Measurements from ENCODE around the gene OAT. TPM values are rescaled to one million over a fixed set of nuclear protein-coding genes. Genes with fewer than 3 reads are reported as not detected.

Gene OAT
- total and polyA plus RNA-seq, 8 donors, result 26.1 to 243 (median 69.4) TPM

- TF ChIP-seq POLR2A (IDR thresholded peaks at IDR 0.05), result no peak
- no peak for TF ChIP-seq CTCF (IDR thresholded peaks at IDR 0.05)
- no peak for DNase-seq
- Histone ChIP-seq H3K27ac (no peak overlapping the region), H3K4me3 (no peak overlapping the region), H3K36me3 (no peaks in the 10 kb centered on the region), H3K4me1 (peaks cover 6 to 15% (median 12%) of the 10 kb centered on the region in 4 donors), H3K9me3 (no peaks in the 10 kb centered on the region), H3K27me3 (peaks cover 0 to 4% (median 0%) of the 10 kb centered on the region in 3 donors)
- intact Hi-C loops (cut with DNase I; ENCODE audit: low total_unique reads), result no loop called here
- WGBS, 5 donors, result 86 to 94% (median 86%) methylated on average over 3 of the region's 3 CpGs
Measured at GRCh38 chr10:124390471-124391187, 28.1 kb downstream of the OAT start.

- intact Hi-C loops (cut with DNase I; ENCODE audit: low total_unique reads), result loop anchor here (2.0 to 10.0 kb wide), 2 partner anchors 395 to 805 kb away; no protein-coding TSS in a partner anchor
- no peaks in the 10 kb centered on the region for H3K9me3 ChIP-seq
- H3K27me3 ChIP-seq, result peaks cover 0 to 6% (median 0%) of the 10 kb centered on the region in 3 donors
- H3K27ac ChIP-seq, result peak overlapping the region in 2 of 5 donors; percentile 19 to 68
- H3K36me3 ChIP-seq, result no peaks in the 10 kb centered on the region
- H3K4me1 ChIP-seq, result peaks cover 6 to 15% (median 12%) of the 10 kb centered on the region in 4 donors
- no peak for DNase-seq
- TF ChIP-seq CTCF (IDR thresholded peaks at IDR 0.05), result peak in 2 of 7 experiments; percentile 2 to 43
- no peak for TF ChIP-seq POLR2AphosphoS5 (IDR thresholded peaks at IDR 0.05)
- WGBS, 5 donors, result 71 to 75% (median 73%) methylated on average over 22 to 26 of the region's 26 CpGs
- peak overlapping the region; percentile 46 to 58 (median 50) for H3K4me3 ChIP-seq
Measured at GRCh38 chr10:124389613-124390361, 28.9 kb downstream of the OAT start.

- Histone ChIP-seq H3K4me3 (peak overlapping the region; percentile 46 to 58 (median 50)), H3K4me1 (peaks cover 6 to 15% (median 12%) of the 10 kb centered on the region in 4 donors), H3K9me3 (no peaks in the 10 kb centered on the region), H3K36me3 (no peaks in the 10 kb centered on the region), H3K27me3 (peaks cover 0 to 12% (median 0%) of the 10 kb centered on the region in 3 donors), H3K27ac (peak overlapping the region in 3 of 5 donors; percentile 12 to 68 (median 19))
- DNase-seq, result peak; percentile 95 to 97
- 1 to 11% (median 5%) methylated on average over 29 to 74 of the region's 74 CpGs for WGBS, 5 donors
- intact Hi-C loops (cut with DNase I; ENCODE audit: low total_unique reads), result loop anchor here (2.0 to 10.0 kb wide), 2 partner anchors 394 to 804 kb away; no protein-coding TSS in a partner anchor
- TF ChIP-seq EP300 (IDR thresholded peaks at IDR 0.05) (no peak), POLR2AphosphoS5 (IDR thresholded peaks at IDR 0.05) (peak in 2 of 3 donors; percentile 42 to 63), CTCF (IDR thresholded peaks at IDR 0.05) (peak in 5 of 7 experiments; percentile 79 to 98 (median 88)), POLR2A (IDR thresholded peaks at IDR 0.05) (no peak)
Measured at GRCh38 chr10:124388823-124389612, 29.7 kb downstream of the OAT start.

- intact Hi-C loops (cut with DNase I; ENCODE audit: low total_unique reads), result loop anchor here (2.0 to 10.0 kb wide), 2 partner anchors 394 to 804 kb away; no protein-coding TSS in a partner anchor
- Histone ChIP-seq H3K4me3 (peak overlapping the region; percentile 46 to 58 (median 50)), H3K27me3 (peaks cover 0 to 12% (median 0%) of the 10 kb centered on the region in 3 donors), H3K36me3 (no peaks in the 10 kb centered on the region), H3K4me1 (peaks cover 6 to 15% (median 12%) of the 10 kb centered on the region in 4 donors), H3K9me3 (no peaks in the 10 kb centered on the region), H3K27ac (peak overlapping the region in 1 of 5 donors; percentile 68)
- 56 to 85% (median 77%) methylated on average over 5 to 9 of the region's 9 CpGs for WGBS, 5 donors
- TF ChIP-seq POLR2AphosphoS5 (IDR thresholded peaks at IDR 0.05), result no peak
- TF ChIP-seq EP300 (IDR thresholded peaks at IDR 0.05), result no peak
- no peak for TF ChIP-seq POLR2A (IDR thresholded peaks at IDR 0.05)
- DNase-seq, result no peak
Measured at GRCh38 chr10:124388476-124388822, 30.3 kb downstream of the OAT start.

Data from stomach (tissue), 9 donors.